A172 (cell line): ENCODE data around the gene DKK2. TPM values are rescaled to one million over a fixed set of nuclear protein-coding genes. Genes with fewer than 3 reads are reported as not detected.

Experiments
- DNase-seq: peaks from one replicate; pipeline ENCODE4 v3.0.0-alpha.2; 2015; ENCODE audit warnings: low spot score
- total RNA-seq: library from RNA; depleted of rRNA; stranded (reverse); fragments of >200 nt; shearing (Covaris generic); gene quantifications from 2 replicates; pipeline ENCODE4 v1.2.3, GENCODE V29; 2014

Gene DKK2
- total RNA-seq, 1 experiment from 2014 or later: not detected

GRCh38 chr4:107017443-107018343, 18.4 kb downstream of the DKK2 start:
- DNase-seq: no peak

GRCh38 chr4:107011312-107011711, 24.8 kb downstream of the DKK2 start:
- DNase-seq: no peak

- no peak for DNase-seq
Measured at GRCh38 chr4:107009196-107009968, 26.7 kb downstream of the DKK2 start.

GRCh38 chr4:107008115-107008514, 28.0 kb downstream of the DKK2 start:
- DNase-seq: no peak

- no peak for DNase-seq
Measured at GRCh38 chr4:107006218-107006617, 29.9 kb downstream of the DKK2 start.

GRCh38 chr4:106996490-106996889, 39.6 kb downstream of the DKK2 start:
- no peak for DNase-seq

GRCh38 chr4:106993827-106994226, 42.3 kb downstream of the DKK2 start:
- DNase-seq: no peak

GRCh38 chr4:106987311-106987710, 48.8 kb downstream of the DKK2 start:
- no peak for DNase-seq

GRCh38 chr4:106986486-106986885, 49.6 kb downstream of the DKK2 start:
- no peak for DNase-seq

GRCh38 chr4:106985830-106986229, 50.3 kb downstream of the DKK2 start:
- peak; percentile 18 for DNase-seq

- no peak for DNase-seq
Measured at GRCh38 chr4:106982711-106983211, 53.4 kb downstream of the DKK2 start.

GRCh38 chr4:106981431-106981830, 54.7 kb downstream of the DKK2 start:
- no peak for DNase-seq

GRCh38 chr4:106979476-106979875, 56.6 kb downstream of the DKK2 start:
- DNase-seq: no peak

GRCh38 chr4:106978046-106978774, 57.9 kb downstream of the DKK2 start:
- no peak for DNase-seq

- DNase-seq: no peak
Measured at GRCh38 chr4:106971636-106972035, 64.5 kb downstream of the DKK2 start.

GRCh38 chr4:106967892-106968291, 68.2 kb downstream of the DKK2 start:
- no peak for DNase-seq

GRCh38 chr4:106953036-106953705, 82.9 kb downstream of the DKK2 start:
- no peak for DNase-seq

GRCh38 chr4:106951891-106952290, 84.2 kb downstream of the DKK2 start:
- DNase-seq: no peak

- no peak for DNase-seq
Measured at GRCh38 chr4:106941841-106942240, 94.3 kb downstream of the DKK2 start.

- no peak for DNase-seq
Measured at GRCh38 chr4:106930522-106930921, 105.6 kb downstream of the DKK2 start.

GRCh38 chr4:106929248-106929647, 106.9 kb downstream of the DKK2 start:
- no peak for DNase-seq
